PFSK-1 (cell line): ENCODE data around the gene PLD2.

Source experiments
- FOXP2 ChIP-seq: optimal IDR thresholded peaks from 2 replicates; pipeline ENCODE3; 2011; ENCODE audit warnings: borderline replicate concordance, control low read depth, inconsistent platforms; ENCODE audit not compliant: insufficient read depth; ENCODE audit errors: extremely low read length, extremely low read depth
- POLR2AphosphoS5 ChIP-seq: IDR thresholded peaks from 2 replicates; pipeline ENCODE4 v1.6.1; 2012; ENCODE audit warnings: low read depth, mild to moderate bottlenecking, control low read depth, low read length, moderate library complexity
- SIN3A ChIP-seq: IDR thresholded peaks from 2 replicates; pipeline ENCODE4 v1.6.1; 2012; ENCODE audit warnings: mild to moderate bottlenecking, low read length, moderate library complexity, borderline replicate concordance; ENCODE audit not compliant: insufficient read depth
- TAF1 ChIP-seq: IDR thresholded peaks from 2 replicates; pipeline ENCODE4 v1.6.1; 2012; ENCODE audit warnings: low read length, control low read depth, borderline replicate concordance; ENCODE audit not compliant: insufficient read depth
- TF ChIP-seq, protein P1 (sequence below), 2 experiments: IDR thresholded peaks; 2 replicates each; pipeline versions ENCODE4 v1.6.1 to v1.8.0; 2011 to 2012; ENCODE audit warnings: low read depth in 2 of 2, low read length in 2 of 2, control low read depth in 1 of 2, inconsistent platforms in 1 of 2, mild to moderate bottlenecking in 1 of 2, moderate library complexity in 1 of 2; ENCODE audit not compliant: insufficient read depth in 1 of 2

DNA sequence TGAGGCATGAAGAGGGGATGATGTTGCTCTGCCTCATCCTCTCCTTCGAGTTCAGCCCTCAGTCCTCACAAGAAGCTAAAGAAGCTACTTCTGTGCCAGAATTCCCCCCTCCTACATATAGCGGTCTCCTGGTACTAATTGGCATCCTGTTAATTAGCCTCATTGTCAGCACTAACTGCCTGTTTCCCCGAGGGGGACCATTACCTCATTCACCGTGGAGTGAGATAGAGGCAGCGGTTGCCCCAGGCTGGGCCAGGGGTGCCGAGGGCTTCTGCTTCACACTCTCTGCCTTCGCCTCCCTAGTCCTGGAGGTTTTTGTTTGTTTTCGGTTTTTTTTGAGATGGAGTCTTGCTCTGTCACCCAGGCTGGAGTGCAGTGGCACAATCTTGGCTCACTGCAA, 20.4 kb downstream of the PLD2 start:
- TF ChIP-seq POLR2AphosphoS5, result no peak
- TF ChIP-seq, protein P1, sequence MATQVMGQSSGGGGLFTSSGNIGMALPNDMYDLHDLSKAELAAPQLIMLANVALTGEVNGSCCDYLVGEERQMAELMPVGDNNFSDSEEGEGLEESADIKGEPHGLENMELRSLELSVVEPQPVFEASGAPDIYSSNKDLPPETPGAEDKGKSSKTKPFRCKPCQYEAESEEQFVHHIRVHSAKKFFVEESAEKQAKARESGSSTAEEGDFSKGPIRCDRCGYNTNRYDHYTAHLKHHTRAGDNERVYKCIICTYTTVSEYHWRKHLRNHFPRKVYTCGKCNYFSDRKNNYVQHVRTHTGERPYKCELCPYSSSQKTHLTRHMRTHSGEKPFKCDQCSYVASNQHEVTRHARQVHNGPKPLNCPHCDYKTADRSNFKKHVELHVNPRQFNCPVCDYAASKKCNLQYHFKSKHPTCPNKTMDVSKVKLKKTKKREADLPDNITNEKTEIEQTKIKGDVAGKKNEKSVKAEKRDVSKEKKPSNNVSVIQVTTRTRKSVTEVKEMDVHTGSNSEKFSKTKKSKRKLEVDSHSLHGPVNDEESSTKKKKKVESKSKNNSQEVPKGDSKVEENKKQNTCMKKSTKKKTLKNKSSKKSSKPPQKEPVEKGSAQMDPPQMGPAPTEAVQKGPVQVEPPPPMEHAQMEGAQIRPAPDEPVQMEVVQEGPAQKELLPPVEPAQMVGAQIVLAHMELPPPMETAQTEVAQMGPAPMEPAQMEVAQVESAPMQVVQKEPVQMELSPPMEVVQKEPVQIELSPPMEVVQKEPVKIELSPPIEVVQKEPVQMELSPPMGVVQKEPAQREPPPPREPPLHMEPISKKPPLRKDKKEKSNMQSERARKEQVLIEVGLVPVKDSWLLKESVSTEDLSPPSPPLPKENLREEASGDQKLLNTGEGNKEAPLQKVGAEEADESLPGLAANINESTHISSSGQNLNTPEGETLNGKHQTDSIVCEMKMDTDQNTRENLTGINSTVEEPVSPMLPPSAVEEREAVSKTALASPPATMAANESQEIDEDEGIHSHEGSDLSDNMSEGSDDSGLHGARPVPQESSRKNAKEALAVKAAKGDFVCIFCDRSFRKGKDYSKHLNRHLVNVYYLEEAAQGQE (IDR thresholded peaks at IDR 0.05; ENCODE audit: insufficient read depth in 1 of 2, low read depth in 2 of 2, low read length in 2 of 2), result no peak
- no peak for TF ChIP-seq SIN3A
- TF ChIP-seq TAF1, result no peak
- TF ChIP-seq FOXP2, result no peak
